22Rv1 (cell line): ENCODE results near the gene GIMAP6.

Experiments
- ZFX ChIP-seq: fragments of 450-650 bp; IDR thresholded peaks from 2 replicates; pipeline ENCODE4 v1.6.1; 2017; ENCODE audit warnings: antibody characterized with exemption, borderline replicate concordance
- TF ChIP-seq, protein P1 (sequence below): fragments of 450-650 bp; IDR thresholded peaks from 2 replicates; pipeline ENCODE4 v1.5.1; 2017; ENCODE audit warnings: mild to moderate bottlenecking

GRCh38 chr7:150642926-150643325 is 10.7 kb upstream of the GIMAP6 start:
- TF ChIP-seq, protein P1, sequence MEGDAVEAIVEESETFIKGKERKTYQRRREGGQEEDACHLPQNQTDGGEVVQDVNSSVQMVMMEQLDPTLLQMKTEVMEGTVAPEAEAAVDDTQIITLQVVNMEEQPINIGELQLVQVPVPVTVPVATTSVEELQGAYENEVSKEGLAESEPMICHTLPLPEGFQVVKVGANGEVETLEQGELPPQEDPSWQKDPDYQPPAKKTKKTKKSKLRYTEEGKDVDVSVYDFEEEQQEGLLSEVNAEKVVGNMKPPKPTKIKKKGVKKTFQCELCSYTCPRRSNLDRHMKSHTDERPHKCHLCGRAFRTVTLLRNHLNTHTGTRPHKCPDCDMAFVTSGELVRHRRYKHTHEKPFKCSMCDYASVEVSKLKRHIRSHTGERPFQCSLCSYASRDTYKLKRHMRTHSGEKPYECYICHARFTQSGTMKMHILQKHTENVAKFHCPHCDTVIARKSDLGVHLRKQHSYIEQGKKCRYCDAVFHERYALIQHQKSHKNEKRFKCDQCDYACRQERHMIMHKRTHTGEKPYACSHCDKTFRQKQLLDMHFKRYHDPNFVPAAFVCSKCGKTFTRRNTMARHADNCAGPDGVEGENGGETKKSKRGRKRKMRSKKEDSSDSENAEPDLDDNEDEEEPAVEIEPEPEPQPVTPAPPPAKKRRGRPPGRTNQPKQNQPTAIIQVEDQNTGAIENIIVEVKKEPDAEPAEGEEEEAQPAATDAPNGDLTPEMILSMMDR = no peak
- no peak for TF ChIP-seq ZFX
